PC-3 (cell line): ENCODE data around the gene SH3RF1.

ENCODE experiments used
- EZH2phosphoT487 ChIP-seq: fragments of 300-600 bp; sonication (generic); IDR thresholded peaks from 2 replicates; pipeline ENCODE4 v1.6.1; 2018; ENCODE audit warnings: mild to moderate bottlenecking, antibody characterized with exemption, low read length, borderline replicate concordance
- TF ChIP-seq, protein P1 (sequence below): fragments of 300-600 bp; sonication (generic); conservative IDR thresholded peaks from 2 replicates; pipeline ENCODE4 v1.5.1; 2017; ENCODE audit warnings: antibody characterized with exemption, low read depth, mild to moderate bottlenecking, low read length

- TF ChIP-seq, protein P1, sequence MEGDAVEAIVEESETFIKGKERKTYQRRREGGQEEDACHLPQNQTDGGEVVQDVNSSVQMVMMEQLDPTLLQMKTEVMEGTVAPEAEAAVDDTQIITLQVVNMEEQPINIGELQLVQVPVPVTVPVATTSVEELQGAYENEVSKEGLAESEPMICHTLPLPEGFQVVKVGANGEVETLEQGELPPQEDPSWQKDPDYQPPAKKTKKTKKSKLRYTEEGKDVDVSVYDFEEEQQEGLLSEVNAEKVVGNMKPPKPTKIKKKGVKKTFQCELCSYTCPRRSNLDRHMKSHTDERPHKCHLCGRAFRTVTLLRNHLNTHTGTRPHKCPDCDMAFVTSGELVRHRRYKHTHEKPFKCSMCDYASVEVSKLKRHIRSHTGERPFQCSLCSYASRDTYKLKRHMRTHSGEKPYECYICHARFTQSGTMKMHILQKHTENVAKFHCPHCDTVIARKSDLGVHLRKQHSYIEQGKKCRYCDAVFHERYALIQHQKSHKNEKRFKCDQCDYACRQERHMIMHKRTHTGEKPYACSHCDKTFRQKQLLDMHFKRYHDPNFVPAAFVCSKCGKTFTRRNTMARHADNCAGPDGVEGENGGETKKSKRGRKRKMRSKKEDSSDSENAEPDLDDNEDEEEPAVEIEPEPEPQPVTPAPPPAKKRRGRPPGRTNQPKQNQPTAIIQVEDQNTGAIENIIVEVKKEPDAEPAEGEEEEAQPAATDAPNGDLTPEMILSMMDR, result no peak
- no peak for TF ChIP-seq EZH2phosphoT487
Measured at GRCh38 chr4:169260217-169260866, 10.4 kb downstream of the SH3RF1 start.
